GM19099 (cell line): ENCODE measurements around the gene ITPR2.

Experiments used
- POLR2A ChIP-seq: IDR thresholded peaks from 3 replicates; pipeline ENCODE4 v1.6.1; 2011; ENCODE audit warnings: low read depth; ENCODE audit not compliant: insufficient read length; ENCODE audit errors: extremely low read depth

The ITPR2 gene

GRCh38 chr12:26762186-26762585 is 70.8 kb downstream of the ITPR2 start:
- TF ChIP-seq POLR2A = no peak

GRCh38 chr12:26761775-26762174 is 71.2 kb downstream of the ITPR2 start:
- TF ChIP-seq POLR2A = no peak

- TF ChIP-seq POLR2A = no peak
These were observed 72.2 kb downstream of the ITPR2 start for GRCh38 chr12:26760657-26761293.

- TF ChIP-seq POLR2A = no peak
These were observed 78.8 kb downstream of the ITPR2 start for GRCh38 chr12:26754148-26754547.

- TF ChIP-seq POLR2A = no peak
These were observed 81.8 kb downstream of the ITPR2 start for GRCh38 chr12:26751179-26751578.

- TF ChIP-seq POLR2A = no peak
These were observed 82.3 kb downstream of the ITPR2 start for GRCh38 chr12:26750531-26751175.

- TF ChIP-seq POLR2A = no peak
These were observed 83.2 kb downstream of the ITPR2 start for GRCh38 chr12:26749781-26750180.

GRCh38 chr12:26748741-26749431 is 84.1 kb downstream of the ITPR2 start:
- TF ChIP-seq POLR2A = no peak

- TF ChIP-seq POLR2A = no peak
These were observed 84.6 kb downstream of the ITPR2 start for GRCh38 chr12:26748412-26748740.

GRCh38 chr12:26746121-26746714 is 86.8 kb downstream of the ITPR2 start:
- no peak for TF ChIP-seq POLR2A

GRCh38 chr12:26744697-26745440 is 88.1 kb downstream of the ITPR2 start:
- TF ChIP-seq POLR2A = no peak

- no peak for TF ChIP-seq POLR2A
These were observed 88.9 kb downstream of the ITPR2 start for GRCh38 chr12:26744042-26744626.

- no peak for TF ChIP-seq POLR2A
These were observed 91.3 kb downstream of the ITPR2 start for GRCh38 chr12:26741584-26742227.

- TF ChIP-seq POLR2A = no peak
These were observed 92.0 kb downstream of the ITPR2 start for GRCh38 chr12:26740991-26741390.
